HG03575 (cell line): ENCODE results near the gene MFSD8.
A peak's percentile ranks its signal among the peaks of the same experiment; 100 is the strongest.
"Not testable (repeated sequence)": the region's sequence is repeated elsewhere in the genome, so short reads cannot be mapped to it uniquely, and the experiment has no call there.

Experiments used
- ATAC-seq: cut with Tn5 transposase; IDR thresholded peaks from one replicate; pipeline ENCODE4 v1.9.1; 2021; ENCODE audit not compliant: unreplicated experiment, insufficient number of reproducible peaks, low FRiP score; ENCODE audit errors: extremely low read depth

The MFSD8 gene

GRCh38 chr4:127963633-127964398, 1.2 kb downstream of the MFSD8 start:
- ATAC-seq, result not testable (repeated sequence)

DNA sequence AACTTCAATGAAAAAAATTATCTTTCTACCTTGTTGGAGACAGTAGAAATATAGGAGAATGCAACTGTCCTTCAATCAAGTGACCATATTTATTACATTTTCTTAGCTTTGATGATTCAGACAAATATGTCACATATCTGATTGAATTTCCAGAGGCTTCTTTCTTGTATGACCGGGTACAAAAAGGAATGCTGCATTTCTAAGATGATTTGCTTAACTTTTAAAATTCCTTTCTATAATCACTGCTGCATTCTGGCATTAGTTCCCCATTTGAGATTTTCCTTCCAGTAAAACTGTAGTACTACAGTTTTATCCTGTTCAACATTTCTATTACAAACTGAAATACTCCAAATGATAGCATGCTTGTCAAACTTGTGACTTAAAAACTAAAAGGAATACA, 5.2 kb downstream of the MFSD8 start:
- ATAC-seq, result no peak

DNA sequence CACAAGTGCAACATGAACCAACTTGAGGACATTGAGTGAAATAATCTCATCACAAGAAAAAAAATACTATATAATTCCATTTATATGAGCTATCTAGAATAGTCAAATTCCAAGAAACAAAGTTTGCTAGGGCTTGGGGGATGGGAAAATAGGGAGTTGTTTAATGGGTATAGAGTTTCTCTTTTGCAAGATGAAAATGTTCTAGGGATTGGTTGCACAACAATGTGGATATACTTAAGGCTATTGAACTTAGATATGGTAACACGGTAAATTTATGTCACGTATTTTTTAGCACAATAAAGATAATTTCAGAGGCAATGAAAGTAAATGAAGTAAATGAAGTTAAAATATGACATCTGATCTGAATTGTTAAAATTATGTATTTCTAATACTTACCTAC, 7.9 kb downstream of the MFSD8 start:
- no peak for ATAC-seq

GRCh38 chr4:127936974-127937373, 28.0 kb downstream of the MFSD8 start:
- no peak for ATAC-seq

DNA sequence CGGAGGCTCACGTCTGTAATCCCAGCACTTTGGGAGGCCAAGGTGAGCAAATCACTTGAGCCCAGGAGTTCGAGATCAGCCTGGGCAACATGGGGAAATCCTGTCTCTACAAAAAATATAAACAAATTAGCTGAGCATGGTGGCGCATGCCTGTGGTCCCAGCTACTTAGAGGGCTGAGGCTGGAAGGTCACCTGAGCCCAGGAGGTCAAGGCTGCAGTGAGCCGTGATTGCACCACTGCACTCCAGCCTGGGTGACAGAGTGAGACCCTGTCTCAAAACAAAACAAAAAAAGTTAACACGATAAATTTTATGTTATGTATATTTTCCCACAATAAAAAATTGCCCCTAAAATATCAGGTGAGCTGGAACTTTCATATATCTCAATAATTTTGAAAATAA, 33.1 kb downstream of the MFSD8 start:
- ATAC-seq, result not testable (repeated sequence)

DNA sequence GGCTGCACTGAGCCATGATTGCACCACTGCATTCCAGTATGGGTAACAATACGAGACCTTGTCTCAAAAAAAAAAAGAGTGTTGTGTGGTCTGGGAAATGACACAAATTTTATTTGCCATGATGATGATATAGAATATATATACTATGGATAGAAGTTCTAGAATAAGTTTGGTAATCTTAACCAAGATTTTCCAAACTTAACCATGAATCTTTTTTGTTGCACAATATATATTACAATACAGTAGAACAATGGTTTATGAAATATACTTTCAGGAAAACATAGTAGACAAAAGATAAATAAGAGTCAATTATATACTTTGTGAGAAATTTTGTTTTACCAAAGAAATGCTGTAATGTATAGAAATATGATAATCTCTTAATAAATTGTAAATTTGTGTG, 34.8 kb downstream of the MFSD8 start:
- no peak for ATAC-seq

GRCh38 chr4:127925720-127926119, 39.3 kb downstream of the MFSD8 start:
- ATAC-seq, result not testable (repeated sequence)

- no peak for ATAC-seq
Observed at GRCh38 chr4:127922226-127922625, 42.7 kb downstream of the MFSD8 start.

- no peak for ATAC-seq
Observed at GRCh38 chr4:127920521-127920920, 44.5 kb downstream of the MFSD8 start.

DNA sequence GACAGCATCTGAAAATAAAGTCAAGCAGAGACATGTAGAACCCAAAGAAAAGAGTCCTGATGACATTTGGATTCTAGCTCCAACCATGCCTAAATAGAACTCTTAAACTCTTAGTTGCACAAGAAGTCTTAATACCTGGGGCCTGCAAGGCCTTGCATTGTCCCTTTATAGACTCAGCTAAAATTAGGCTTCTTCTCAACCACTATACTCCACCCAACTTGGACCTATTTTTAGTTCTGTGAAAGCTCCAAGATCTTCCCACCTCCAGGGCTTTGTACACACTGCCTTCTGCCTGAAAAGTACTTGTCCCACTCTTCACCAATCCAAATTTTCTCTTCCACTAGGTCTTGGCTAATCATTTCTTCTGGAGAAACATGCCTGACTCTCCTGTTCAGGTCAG, 47.8 kb downstream of the MFSD8 start:
- no peak for ATAC-seq

GRCh38 chr4:127916512-127916911, 48.5 kb downstream of the MFSD8 start:
- ATAC-seq, result no peak

DNA sequence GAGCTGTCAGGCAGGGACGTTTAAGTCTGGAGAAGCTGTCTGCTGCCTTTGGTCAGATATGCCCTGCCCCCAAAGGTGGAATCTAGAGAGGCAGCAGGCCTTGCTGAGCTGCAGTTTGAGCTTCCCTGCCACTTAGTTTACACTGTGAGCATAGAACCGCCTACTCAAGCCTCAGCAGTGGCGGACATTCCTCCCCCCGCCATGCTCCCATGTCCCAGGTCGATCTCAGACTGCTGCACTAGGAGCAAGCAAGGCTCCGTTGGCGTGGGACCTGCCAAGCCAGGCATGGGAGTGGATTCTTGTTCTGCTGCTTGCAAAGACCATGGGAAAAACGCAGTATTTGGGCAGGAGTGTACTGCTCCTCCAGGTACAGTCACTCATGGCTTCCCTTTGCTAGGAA, 59.9 kb downstream of the MFSD8 start:
- no peak for ATAC-seq

DNA sequence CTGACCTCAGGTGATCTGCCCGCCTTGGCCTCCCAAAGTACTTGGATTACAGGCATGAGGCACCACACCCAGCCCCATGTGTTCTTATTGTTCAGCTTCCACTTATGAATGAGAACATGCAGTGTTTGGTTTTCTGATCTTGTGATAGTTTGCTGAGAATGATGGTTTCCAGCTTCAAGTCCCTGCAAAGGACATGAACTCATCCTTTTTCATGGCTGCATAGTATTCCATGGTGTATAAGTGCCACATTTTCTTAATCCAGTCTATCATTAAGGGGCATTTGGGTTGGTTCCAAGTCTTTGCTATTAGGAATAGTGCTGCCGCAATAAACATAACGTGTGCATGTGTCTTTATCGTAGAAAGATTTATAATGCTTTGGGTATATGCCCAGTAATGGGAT, 65.3 kb downstream of the MFSD8 start:
- not testable (repeated sequence) for ATAC-seq

DNA sequence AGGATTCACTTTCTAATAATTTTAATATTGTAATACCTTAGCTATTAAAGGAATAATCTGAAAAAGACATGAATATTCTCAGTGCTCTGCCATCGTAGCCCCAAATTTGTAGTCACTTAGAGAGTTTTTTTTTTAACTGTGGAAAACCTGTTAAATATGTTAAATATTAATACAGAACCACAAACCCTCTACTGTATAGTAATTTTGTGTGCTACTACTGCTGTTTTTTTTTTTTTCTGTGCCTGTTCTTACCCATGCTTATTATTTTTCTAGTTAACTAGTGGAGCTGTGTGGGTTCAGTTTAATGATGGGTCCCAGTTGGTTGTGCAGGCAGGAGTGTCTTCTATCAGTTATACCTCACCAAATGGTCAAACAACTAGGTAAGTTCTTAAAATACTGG, 68.4 kb downstream of the MFSD8 start:
- no peak for ATAC-seq

GRCh38 chr4:127896069-127896468, 68.9 kb downstream of the MFSD8 start:
- no peak for ATAC-seq

DNA sequence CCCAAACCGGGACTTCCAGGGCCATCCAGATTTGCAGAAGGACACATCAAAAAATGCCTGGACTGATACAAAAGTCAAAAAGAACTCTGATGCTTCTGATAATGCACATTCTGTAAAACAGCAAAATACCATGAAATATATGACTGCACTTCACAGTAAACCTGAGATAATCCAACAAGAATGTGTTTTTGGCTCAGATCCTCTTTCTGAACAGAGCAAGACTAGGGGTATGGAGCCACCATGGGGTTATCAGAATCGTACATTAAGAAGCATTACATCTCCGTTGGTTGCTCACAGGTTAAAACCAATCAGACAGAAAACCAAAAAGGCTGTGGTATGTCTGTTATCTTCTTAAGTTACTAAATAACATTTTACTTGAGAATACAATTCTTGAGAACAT, 75.1 kb downstream of the MFSD8 start:
- ATAC-seq, result no peak

- no peak for ATAC-seq
Observed at GRCh38 chr4:127888559-127888958, 76.4 kb downstream of the MFSD8 start.

DNA sequence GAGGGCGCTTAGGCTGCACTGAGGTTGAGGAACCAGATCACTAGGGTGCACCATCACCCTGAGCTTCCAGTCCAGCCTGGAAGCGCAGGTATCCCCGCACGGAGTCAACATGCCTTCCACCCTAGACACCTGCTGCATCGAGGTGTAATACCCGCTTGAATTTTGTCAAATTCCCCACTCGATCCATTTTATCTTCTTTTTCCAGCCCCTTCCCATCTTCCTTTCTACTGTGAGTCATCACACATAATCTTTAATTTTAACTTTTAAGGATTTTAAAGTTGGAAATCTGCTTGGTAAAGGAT, 83.5 kb downstream of the MFSD8 start:
- ATAC-seq, result peak; percentile 19

DNA sequence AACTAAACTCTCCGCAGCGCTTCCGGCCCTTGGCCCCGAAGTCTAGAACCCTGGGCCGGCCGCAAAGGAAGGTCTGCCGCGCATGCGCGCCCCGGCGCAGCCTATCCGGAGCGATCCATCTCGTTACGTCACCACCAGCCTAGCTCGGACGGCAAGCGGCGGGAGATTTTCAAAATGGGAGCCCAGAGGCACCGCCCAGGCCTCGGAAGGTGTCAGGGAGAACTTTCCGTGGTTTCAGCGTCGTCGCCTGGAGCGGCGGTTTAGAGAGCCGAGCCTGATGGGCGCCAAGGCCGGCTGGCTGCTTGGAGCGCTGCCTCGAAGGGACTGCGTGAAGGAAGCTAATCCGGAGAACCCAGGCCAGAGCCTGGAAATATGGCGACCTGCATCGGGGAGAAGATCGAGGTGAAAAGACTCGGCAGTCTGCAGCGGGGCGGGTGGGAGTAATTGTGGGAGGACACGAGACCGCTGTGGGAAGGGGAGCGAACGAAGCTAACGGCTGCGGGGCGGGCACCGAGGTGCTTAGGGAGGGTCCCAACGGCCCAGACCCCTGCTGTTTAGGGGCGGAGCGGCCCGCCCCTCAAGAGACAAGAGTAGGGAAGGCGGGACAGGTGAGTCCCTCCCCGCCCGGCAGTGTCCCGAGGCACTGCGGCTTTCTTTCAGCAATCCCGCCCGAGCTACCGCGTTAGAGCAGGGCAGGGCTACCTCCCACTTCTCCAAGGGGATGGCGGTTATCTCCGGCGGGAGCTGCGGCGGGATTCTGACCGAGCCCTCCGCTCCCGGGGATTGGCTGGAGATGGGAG, 84.0 kb downstream of the MFSD8 start, which contains the start of gene PLK4:
Gene PLK4, plus strand, starts transcription at position 131 of the 800 bp plus-strand sequence. Its CDS starts 242 bp downstream, at position 373.
- peak; percentile 85 for ATAC-seq

- ATAC-seq, result no peak
Observed at GRCh38 chr4:127875791-127876190, 89.2 kb downstream of the MFSD8 start.
